HG02870 (cell line): Measurements from ENCODE around the gene NAV2.
A peak's percentile ranks its signal among the peaks of the same experiment; 100 is the strongest.
"Not testable (repeated sequence)": the region's sequence is repeated elsewhere in the genome, so short reads cannot be mapped to it uniquely, and the experiment has no call there.

Source experiments
- ATAC-seq: cut with Tn5 transposase; IDR thresholded peaks from one replicate; pipeline ENCODE4 v1.9.1; 2021; ENCODE audit warnings: mild to moderate bottlenecking, moderate library complexity; ENCODE audit not compliant: unreplicated experiment

Gene NAV2

GRCh38 chr11:19917069-19917468, 204.4 kb downstream of the NAV2 start:
- ATAC-seq: no peak

DNA sequence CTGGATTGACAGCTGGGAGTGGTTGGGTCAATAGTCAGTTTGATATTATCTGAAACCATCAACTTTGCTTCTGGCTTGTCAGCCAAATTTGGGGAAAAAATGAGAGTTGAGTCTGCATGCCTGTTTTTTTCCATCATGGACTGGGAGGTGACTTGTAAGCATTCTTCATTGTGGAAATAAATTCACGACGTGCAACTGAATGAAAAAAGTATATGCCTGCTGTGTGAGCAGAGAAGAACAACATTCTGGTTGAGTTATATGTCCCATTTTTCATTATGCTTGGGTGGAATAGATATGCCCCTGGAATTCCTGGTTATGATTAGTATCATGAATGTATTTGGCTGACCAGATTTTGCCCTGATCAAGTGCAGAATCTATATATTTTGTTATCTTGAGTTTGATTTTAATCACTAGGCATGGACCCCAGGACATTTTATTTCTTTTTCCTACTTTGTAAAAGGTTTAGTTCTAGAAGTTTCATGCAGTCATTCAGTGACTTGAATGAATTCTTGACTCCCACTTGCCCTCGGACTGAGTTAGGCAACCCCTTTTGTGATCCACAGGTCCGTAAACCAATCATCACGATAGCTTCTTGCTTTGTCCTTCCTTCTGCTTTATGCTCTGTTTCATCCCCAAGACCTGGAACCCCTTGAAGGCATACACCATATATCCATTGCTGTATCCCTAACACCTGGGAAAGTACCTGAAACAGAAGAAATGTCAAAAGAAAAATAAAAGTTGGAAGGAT, 205.8 kb downstream of the NAV2 start:
- no peak for ATAC-seq

- no peak for ATAC-seq
Observed at GRCh38 chr11:19919050-19919561, 206.5 kb downstream of the NAV2 start.

GRCh38 chr11:19920982-19921381, 208.3 kb downstream of the NAV2 start:
- ATAC-seq: no peak

DNA sequence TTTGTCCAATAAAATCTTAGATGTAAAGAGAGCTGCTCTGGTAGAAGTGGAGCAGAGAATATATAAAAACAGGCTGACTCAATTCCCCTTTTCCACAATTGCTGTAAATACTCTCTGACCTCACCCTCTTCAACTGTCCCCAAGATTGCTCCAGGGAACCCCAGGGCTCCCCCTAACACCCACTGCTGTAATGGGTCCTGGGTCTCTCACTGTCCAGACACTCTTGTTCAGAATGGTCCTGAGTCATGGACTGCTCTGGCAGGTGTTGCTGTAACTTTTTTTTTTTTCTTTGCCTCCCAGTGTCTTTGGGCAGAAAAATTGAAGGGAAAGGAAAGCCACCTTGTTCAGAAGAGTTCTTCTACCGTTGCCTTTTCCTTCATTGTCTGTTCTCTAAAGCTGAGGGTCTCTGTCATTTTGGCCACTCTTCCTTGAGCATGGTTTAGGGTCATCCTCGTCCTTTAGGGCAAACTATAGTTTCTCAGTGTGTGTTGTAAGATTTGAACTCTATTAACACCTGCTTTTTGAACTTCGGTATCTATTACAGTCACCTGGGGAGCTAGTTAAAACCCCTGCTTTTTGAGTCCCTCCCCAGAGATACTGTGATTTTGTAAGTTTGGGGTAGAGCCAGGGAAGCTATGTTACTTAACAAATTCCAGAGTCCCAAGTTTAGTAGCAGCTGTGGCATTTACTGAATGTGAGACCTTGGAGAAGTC, 209.5 kb downstream of the NAV2 start:
- ATAC-seq: no peak

DNA sequence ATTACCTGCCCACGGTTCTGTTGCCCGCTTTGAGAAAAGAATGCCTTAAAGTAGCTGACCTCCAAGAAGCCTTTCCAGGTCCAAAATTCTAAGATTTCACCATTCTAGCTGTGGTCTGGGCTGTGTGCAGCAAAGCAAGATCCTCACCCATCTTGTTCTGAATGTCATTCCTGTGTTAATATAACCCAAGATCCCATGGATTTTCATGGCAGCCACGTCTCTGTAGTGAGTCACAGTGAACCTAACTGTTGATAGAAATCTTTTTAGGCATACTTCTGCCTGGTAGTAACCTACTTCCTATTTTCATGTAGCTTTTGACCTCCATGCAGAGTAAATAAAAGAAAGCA, 210.0 kb downstream of the NAV2 start:
- ATAC-seq: no peak

- ATAC-seq: no peak
Observed at GRCh38 chr11:19923626-19924025, 211.0 kb downstream of the NAV2 start.

GRCh38 chr11:19924311-19924710, 211.7 kb downstream of the NAV2 start:
- no peak for ATAC-seq

- ATAC-seq: no peak
Observed at GRCh38 chr11:19924716-19925115, 212.1 kb downstream of the NAV2 start.

DNA sequence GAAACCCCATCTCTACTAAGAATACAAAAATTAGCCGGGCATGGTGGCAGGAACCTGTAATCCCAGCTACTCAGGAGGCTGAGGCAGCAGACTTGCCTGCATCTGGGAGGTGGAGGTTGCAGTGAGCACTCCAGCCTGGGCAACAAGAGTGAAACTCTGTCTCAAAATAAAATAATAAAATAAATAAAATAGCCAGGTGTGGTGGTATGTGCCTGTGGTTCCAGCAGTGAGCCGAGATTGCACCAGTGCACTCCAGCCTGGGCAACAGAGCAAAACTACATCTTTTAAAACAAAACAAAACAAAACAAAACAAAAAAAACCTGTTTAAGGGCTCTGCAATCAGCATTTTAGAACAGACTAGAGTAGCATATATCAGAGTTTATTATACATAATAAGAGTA, 214.8 kb downstream of the NAV2 start:
- ATAC-seq: not testable (repeated sequence)

- ATAC-seq: no peak
Observed at GRCh38 chr11:19929147-19929546, 216.5 kb downstream of the NAV2 start.

GRCh38 chr11:19929655-19930054, 217.0 kb downstream of the NAV2 start:
- ATAC-seq: no peak

DNA sequence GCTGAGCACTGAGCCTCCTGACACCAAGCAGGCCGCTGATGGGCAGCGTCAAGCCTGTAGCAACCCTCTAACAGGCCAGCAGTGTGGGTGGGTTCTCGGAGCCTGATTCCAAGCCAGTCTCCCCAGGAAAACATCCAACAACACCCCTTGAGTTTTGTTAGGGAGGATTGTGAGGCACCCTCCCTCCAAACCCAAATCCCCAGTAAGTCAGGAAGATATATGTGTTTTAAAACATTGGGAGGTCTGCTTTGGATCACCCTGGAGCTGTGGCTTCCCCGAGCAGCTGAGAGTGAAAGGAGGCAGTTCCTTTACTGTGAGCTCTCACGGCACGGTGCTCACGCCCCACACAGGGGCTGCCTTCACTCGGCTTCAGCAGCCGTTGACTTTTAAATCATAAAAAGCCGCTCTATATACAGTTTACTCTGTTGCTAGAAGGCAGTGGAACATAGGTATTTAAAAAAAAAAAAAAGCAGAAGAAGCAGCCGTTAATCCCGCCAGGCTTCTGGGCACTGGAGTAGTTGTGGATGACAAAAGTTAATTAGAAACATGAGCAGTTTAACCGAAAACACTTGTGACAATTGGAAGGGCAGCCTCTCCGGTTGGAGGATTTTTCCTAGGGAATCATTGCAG, 218.6 kb downstream of the NAV2 start:
- no peak for ATAC-seq

DNA sequence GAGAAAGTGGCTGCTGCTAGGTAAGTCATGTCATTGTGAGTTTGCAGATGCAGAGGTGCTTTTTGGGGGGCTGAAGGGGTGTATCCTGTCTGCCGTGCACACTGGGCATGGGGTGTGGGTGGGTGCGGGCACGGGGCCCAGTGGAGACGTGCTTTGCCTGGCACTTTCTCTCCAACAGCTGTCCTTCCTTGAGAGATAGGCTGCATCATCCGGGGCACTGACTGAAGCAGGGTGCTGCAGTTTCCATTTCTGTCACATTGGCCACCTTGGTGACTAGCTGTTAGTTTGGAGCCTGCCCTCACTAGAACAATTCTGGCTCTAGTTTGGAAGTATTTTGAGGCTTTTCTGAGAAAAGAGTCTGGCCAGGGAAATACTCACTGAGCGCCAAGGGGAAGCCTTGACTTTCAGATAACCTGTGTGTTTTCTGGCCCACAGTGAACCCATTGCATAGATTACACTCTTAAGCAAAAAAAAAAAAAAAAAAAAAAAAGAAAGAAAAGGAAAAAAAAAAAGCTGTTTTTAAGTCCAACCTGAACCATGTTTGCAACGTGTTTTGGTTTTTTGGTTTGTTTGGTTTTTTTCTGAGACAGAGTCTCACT, 219.2 kb downstream of the NAV2 start:
- ATAC-seq: no peak

GRCh38 chr11:19933132-19933735, 220.6 kb downstream of the NAV2 start:
- no peak for ATAC-seq

- no peak for ATAC-seq
Observed at GRCh38 chr11:19933801-19934488, 221.3 kb downstream of the NAV2 start.

- no peak for ATAC-seq
Observed at GRCh38 chr11:19934828-19935259, 222.2 kb downstream of the NAV2 start.

- ATAC-seq: no peak
Observed at GRCh38 chr11:19935507-19935906, 222.9 kb downstream of the NAV2 start.

DNA sequence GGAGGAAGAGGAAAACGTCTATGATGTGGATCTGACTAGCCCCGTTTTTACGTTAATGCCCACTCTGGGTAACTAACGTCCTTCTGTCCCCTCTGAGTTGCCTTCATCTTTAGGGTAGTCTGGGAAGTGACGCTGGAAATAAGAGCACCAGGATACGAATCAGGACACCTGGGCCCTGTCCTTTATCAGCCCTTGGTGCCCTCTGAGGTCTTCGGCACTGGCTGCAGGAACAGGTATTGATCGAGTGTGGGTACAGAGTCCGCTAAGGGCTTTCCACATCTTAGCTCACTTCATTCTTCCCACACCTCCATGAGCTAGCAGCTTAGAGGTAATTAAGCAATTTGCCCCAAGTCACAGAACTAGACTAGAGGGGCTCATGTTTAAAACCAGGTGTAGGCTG, 223.8 kb downstream of the NAV2 start:
- no peak for ATAC-seq

- peak; percentile 68 for ATAC-seq
Observed at GRCh38 chr11:19938169-19938856, 225.7 kb downstream of the NAV2 start.
